ENCODE results near the gene PTPRG.
"Not testable (repeated sequence)": the region's sequence is repeated elsewhere in the genome, so short reads cannot be mapped to it uniquely, and the experiment has no call there.

Gene PTPRG

DNA sequence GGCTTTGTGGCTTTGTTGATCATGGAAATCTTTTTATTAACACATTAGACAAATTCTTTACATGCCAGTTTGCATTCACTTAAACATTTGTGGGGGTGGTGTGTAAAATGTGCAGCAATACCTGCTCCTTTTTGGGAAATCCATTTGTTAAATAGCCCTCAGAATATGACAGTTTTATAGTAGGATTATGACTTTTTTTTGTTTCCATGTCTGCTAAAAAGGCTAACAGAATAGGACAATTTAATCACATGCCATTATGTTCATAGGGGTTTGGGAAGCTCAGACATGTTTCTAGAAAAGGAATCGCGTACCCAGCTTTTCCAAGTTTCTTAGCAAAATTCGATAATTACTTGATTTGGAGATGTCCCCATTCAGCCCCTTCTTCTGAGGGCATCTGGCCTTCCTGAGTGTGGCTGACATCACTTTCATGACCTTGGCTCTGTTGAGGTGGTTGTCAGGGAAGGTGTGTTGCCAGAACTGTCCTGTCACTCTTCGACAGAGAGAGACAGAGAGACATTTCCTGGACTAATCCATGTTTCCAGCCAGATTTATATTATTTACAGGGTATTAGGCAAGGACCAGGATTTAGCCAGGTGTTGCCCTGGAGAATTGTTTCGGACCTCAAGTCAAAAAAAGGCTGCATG, 126.4 kb downstream of the PTPRG start:
- TF ChIP-seq, protein P1, sequence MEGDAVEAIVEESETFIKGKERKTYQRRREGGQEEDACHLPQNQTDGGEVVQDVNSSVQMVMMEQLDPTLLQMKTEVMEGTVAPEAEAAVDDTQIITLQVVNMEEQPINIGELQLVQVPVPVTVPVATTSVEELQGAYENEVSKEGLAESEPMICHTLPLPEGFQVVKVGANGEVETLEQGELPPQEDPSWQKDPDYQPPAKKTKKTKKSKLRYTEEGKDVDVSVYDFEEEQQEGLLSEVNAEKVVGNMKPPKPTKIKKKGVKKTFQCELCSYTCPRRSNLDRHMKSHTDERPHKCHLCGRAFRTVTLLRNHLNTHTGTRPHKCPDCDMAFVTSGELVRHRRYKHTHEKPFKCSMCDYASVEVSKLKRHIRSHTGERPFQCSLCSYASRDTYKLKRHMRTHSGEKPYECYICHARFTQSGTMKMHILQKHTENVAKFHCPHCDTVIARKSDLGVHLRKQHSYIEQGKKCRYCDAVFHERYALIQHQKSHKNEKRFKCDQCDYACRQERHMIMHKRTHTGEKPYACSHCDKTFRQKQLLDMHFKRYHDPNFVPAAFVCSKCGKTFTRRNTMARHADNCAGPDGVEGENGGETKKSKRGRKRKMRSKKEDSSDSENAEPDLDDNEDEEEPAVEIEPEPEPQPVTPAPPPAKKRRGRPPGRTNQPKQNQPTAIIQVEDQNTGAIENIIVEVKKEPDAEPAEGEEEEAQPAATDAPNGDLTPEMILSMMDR (IDR thresholded peaks at IDR 0.05; ENCODE audit: low read depth, low read length, missing control alignments) = no peak
- no peak for DNase-seq (ENCODE audit: extremely low read depth, low read depth)
- H3K4me3 ChIP-seq (replicated peaks; ENCODE audit: low read depth, low read length) = no peak overlapping the region

DNA sequence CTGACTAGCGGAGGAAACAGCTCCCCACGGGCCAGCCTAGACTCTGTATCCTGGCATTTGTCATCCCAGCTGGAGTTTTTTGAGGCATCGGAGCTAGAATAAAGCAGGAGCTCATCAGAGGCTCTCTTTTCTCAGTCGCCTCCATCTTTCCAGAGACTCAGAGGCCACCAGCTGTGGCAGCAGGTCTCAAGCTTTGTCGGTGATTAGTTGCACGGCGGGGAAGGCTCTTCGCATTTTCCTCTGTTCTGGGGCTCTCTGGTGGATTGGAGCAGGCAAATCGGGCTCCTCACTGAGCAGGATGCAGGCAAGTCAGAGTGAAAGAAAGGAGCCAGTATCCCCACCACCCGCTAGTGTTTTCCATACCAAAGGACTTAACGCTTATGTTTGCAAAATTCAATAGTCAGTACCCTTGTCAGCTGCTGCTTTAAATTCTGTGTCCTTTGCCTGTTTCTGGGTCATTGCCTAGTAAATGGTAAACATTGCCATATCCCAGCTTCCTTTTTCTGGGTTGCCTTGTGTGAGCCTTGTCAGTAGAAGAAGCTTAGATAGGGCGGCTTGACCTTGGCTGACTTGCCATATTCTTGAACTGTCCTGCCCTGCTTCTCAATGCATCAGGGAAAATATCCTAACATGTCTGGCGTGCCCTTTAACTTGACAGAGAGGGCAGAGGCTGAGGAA, 127.1 kb downstream of the PTPRG start:
- no peak overlapping the region for H3K4me3 ChIP-seq (replicated peaks; ENCODE audit: low read depth, low read length)
- DNase-seq (ENCODE audit: extremely low read depth, low read depth) = no peak
- TF ChIP-seq, protein P1 (IDR thresholded peaks at IDR 0.05; ENCODE audit: low read depth, low read length, missing control alignments) = no peak

DNA sequence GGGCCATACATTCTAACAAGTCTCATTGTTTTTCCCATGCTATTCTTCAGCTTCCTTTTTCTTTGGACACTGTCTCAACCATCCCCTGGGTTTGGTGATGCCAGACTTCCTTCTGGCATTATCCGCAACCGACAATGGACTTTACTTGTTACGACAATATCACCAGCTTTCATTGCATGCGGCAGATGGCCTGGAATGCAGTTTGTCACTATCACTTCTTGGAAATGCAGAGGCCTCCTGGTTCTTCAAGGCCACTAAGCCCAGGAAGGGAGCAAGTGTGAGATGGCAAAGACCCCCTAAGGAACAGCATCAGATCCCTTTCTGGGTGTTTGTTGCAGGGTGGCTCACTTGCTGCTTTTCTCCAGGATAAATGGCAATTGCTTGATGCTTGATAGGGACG, 128.6 kb downstream of the PTPRG start:
- no peak for DNase-seq (ENCODE audit: extremely low read depth, low read depth)
- TF ChIP-seq, protein P1 (IDR thresholded peaks at IDR 0.05; ENCODE audit: low read depth, low read length, missing control alignments) = no peak
- H3K4me3 ChIP-seq (replicated peaks; ENCODE audit: low read depth, low read length) = no peak overlapping the region

DNA sequence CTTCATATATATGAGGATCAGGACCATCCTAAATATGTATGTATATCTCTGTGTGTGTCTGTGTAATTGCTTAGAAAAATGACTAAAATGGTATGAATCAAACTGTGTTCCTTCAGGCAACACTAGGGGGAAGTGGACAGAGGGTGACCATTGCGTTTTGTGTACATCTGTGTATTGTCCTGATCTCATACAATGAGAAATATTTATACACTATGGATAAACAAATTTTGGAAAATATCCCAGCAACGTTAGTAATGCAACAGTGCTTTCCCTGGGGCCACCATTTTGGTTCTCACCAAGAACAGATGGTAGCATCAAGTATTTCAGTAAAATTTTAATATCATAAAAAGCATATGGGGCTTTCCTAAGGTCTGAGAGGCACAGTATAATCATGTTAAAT, 130.1 kb downstream of the PTPRG start:
- H3K4me3 ChIP-seq (replicated peaks; ENCODE audit: low read depth, low read length) = no peak overlapping the region
- TF ChIP-seq, protein P1 (IDR thresholded peaks at IDR 0.05; ENCODE audit: low read depth, low read length, missing control alignments) = no peak
- DNase-seq (ENCODE audit: extremely low read depth, low read depth) = no peak

DNA sequence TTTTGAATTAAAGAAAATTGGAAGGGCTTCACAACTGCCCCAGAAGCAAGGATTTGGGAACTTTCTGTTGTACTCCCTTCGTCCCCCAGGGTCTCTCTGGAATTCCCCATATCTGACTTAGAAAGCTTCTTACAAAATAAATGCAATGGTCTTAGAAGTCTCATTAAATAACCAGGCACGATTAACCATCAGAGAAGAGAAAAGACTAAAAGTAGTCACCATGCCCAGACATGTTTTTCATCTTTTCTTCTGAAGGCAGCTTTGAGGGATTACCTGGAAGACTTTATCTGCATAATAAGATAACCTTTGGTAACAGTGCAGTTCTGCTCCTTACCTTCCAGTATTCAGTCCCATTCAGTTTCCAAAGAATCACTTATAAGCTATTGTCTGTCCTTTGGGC, 135.9 kb downstream of the PTPRG start:
- TF ChIP-seq, protein P1 (IDR thresholded peaks at IDR 0.05; ENCODE audit: low read depth, low read length, missing control alignments) = no peak
- no peak overlapping the region for H3K4me3 ChIP-seq (replicated peaks; ENCODE audit: low read depth, low read length)
- DNase-seq (ENCODE audit: extremely low read depth, low read depth) = no peak

DNA sequence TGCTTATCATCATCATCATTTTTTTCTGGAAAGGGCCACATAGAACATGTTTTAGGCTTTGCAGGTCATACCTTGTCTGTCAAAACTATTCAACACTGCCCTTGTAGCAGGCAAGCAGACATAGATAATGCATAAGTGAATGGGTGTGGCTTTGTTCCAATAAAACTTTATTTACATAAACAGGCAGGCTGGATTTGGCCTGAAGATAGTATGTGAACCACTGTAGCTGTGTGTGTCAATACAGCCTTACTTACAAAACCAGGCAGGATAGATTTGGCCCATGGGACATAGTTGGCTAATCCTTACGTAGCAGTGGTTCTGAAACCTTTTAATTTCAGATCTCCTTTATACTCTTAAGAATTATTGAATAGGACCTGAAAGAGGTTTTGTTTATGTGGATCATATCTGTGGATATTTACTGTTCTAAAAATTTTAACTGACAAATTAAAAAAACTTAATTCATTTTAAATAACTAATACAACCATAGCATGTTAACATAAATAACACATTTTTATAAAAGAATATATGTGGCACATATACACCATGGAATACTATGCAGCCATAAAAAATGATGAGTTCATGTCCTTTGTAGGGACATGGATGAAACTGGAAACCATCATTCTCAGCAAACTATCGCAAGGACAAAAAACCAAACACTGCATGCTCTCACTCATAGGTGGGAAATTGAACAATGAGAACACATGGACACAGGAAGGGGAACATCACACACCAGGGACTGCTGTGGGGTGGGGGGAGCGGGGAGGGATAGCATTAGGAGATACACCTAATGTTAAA, 137.1 kb downstream of the PTPRG start:
- DNase-seq (ENCODE audit: extremely low read depth, low read depth); H3K4me3 ChIP-seq (replicated peaks; ENCODE audit: low read depth, low read length): not testable (repeated sequence)

DNA sequence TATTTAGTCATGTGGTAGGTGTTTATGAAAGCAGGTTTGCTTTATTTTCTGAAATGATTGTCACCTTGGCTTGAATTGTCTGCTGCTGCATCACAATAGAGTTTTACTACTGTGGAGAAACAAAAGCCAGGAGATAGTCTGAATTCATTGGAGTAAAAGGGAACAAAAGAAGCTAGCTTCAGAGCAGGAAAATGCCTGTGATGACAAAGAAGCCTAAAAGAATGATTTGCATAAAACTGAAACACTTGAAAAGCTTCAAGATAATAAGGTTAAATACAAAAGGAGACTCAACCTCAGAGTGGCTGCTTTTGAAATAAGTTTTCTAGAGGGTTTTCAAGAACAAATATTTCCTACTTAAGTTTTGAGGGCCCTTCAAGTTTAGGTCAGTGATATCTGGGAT, 138.3 kb downstream of the PTPRG start:
- TF ChIP-seq, protein P1 (IDR thresholded peaks at IDR 0.05; ENCODE audit: low read depth, low read length, missing control alignments) = no peak
- no peak for DNase-seq (ENCODE audit: extremely low read depth, low read depth)

More for the DNA sequence above, 138.3 kb downstream of the PTPRG start:
- no peak overlapping the region for H3K4me3 ChIP-seq (replicated peaks; ENCODE audit: low read depth, low read length)
